B cell (primary cell): ENCODE results near the gene OR2B2.

Experiments used
- EZH2 ChIP-seq: IDR thresholded peaks from 2 replicates; pipeline ENCODE4 v1.6.1; 2012; ENCODE audit warnings: borderline replicate concordance, low read depth, mild to moderate bottlenecking, moderate library complexity, low read length; ENCODE audit not compliant: insufficient read depth, poor library complexity, severe bottlenecking
- TF ChIP-seq, protein P1 (sequence below): fragments of 200-600 bp; IDR thresholded peaks from one replicate; pipeline ENCODE4 v1.8.0; 2022; ENCODE audit warnings: antibody characterized with exemption, mild to moderate bottlenecking

DNA sequence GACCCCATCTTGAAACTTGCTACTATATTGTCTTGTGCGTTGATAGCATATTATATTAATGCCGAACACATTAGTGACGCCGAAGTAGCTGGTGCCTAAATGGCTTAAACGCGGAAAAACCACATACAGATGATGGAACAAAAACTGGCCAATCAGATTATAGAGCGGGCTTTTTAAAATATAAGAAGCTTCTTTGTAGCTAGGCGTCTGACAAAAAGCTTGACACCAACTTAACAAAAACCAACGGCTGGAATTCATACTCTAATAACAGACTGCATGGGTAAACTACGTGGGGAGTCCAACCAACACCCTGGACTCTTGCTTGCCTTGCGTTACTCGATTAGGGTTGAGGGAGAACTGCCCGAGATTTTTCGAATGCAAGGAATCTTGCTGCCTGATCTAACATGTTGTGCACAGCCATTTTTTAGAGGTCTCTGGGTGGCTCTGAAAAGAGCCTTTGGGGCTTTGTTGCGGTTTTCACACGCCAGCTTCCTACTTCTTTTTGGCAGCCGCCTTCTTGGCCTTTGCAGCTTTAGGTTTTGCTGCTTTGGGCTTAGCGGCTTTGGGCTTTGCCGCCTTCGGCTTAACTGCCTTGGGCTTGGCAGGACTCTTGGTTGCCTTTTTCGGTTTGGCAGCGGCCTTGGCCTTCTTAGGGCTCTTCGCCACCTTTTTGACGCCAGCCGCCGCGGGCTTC lies 45.7 kb downstream of the OR2B2 start:
- TF ChIP-seq, protein P1, sequence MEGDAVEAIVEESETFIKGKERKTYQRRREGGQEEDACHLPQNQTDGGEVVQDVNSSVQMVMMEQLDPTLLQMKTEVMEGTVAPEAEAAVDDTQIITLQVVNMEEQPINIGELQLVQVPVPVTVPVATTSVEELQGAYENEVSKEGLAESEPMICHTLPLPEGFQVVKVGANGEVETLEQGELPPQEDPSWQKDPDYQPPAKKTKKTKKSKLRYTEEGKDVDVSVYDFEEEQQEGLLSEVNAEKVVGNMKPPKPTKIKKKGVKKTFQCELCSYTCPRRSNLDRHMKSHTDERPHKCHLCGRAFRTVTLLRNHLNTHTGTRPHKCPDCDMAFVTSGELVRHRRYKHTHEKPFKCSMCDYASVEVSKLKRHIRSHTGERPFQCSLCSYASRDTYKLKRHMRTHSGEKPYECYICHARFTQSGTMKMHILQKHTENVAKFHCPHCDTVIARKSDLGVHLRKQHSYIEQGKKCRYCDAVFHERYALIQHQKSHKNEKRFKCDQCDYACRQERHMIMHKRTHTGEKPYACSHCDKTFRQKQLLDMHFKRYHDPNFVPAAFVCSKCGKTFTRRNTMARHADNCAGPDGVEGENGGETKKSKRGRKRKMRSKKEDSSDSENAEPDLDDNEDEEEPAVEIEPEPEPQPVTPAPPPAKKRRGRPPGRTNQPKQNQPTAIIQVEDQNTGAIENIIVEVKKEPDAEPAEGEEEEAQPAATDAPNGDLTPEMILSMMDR = no peak
- no peak for TF ChIP-seq EZH2
